Hematopoietic multipotent progenitor cell treated with erythropoietin and hydrocortisone succinate and interleukin-3 and kit ligand, for 4 days (in vitro differentiated cells): ENCODE data around the gene CREB3L4.
A peak's percentile ranks its signal among the peaks of the same experiment; 100 is the strongest.
"Not testable (repeated sequence)": the region's sequence is repeated elsewhere in the genome, so short reads cannot be mapped to it uniquely, and the experiment has no call there.

Experiments used
- DNase-seq: peaks from one replicate; pipeline ENCODE4 v3.0.0-alpha.2; 2015

The CREB3L4 gene

DNA sequence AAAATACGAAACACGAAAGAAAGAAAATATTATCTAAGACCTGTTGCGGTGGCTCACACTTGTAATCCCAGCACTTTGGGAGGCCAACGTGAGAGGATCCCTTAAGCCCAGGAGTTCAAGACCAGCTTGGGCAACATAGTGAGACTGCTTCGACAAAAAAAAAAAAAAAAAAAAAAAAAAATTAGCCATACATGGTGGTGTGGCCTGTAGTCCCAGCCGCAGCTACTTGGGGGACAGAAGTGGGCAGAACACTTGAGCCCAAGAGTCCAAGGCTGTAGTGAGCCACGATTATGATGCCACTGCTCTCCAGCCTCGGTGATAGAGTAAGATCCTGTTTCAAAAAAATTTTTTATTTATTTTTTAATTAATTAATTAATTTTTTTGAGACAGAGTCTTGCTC is 19.9 kb downstream of the CREB3L4 start:
- no peak for DNase-seq

DNA sequence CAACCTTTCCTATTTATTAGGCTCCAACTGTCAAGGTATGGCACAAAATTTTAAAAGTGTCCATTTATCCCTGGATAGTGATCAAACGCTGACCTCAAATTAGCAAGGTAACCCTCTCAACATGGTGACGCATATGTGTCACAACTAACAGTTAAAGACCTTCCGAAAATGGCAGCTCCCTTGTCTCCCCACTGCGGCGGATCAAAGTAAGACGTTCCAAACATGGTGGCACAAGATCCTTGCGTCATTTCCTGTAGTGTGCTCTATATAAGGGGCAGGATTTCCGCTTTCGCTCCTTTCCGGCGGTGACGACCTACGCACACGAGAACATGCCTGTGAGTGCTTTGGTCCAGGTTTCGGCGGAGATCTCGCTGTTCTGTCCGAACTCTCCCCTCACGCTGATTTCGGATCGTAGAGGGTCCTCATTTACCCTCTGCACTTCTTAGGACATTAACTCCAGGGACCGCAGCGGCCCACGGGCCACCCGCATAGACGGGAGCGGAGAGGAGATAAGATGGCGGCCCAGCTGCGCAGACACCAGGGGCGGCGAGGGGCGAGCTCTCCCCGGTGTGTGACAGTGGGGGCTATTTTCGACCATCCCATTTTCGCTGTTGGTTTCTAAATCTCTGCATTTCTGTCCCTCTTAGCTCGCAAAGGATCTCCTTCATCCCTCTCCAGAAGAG is 22.9 kb downstream of the CREB3L4 start, which contains the start of gene RPS27:
Gene RPS27, plus strand, starts transcription at position 295 of the 683 bp plus-strand sequence. Its CDS starts 35 bp downstream, at position 330.
- peak; percentile 99 for DNase-seq

DNA sequence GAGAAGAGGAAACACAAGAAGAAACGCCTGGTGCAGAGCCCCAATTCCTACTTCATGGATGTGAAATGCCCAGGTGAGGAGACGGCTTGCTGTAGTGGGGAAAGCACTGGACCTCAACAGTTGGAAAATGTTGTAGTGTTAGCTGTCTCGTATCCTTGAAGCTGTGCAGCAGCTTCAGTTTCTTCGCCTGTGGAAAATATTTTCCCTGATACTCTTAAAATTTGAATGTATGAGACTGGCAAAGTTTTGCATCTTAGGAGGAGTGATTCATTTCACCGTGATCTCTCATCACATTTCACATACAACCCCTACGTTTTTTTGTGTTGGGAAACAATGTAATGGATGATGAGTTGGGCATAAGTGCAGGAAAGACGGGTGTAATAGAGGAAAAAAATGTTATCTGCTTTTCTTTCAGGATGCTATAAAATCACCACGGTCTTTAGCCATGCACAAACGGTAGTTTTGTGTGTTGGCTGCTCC is 23.5 kb downstream of the CREB3L4 start:
- no peak for DNase-seq

DNA sequence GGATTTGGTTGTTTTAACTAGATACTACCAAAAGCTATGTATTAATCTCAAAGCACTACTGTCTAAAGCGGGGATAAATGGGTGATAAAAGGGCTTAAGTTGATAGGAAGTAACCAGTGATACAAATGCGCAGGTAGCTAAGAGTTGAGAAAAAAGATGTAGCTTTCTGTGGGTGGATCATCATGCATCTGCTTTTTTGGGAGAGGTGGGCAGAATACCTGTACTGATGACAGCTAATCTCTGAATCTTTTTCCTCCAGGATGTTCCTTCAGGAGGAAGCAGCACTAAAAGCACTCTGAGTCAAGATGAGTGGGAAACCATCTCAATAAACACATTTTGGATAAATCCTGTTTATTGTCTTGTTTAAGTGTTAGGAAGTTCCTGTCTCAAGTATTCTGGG is 24.1 kb downstream of the CREB3L4 start:
- DNase-seq = no peak

DNA sequence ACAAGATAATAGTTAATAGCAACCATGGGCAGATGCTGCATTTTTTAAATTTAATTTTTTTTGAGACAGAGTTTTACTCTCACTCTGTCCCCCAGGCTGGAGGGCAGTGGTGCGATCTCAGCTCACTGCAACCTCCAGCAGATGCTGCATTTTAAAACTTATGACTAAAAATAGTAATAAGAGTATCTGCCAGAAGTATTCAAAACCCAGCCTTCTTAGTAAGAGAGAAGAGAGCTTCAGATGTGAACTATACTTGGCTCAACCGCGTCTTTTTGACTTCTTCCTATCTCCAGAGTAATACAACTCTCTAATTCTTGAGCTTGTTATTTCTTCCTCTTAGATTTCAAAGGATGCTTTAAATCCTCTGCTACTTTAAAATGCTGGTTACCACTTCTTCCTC is 27.5 kb downstream of the CREB3L4 start:
- DNase-seq = no peak

DNA sequence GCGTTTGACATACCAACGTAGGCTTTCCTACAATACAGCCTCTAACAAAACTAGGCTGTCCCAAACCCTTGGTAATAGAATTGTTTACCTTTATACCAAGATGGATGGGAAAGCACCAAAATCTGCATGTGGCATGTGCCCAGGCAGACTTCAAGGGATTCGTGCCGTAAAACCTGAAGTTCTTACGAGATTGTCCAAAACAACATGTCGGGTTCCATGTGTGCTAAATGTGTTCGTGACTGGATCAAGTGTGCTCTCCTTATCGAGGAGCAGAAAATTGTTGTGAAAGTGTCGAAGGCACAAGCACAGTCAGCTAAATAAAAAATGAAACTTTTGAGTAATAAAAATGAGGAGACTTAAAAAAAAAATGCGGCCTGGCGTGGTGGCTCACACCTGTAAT is 27.9 kb downstream of the CREB3L4 start:
- DNase-seq = no peak

DNA sequence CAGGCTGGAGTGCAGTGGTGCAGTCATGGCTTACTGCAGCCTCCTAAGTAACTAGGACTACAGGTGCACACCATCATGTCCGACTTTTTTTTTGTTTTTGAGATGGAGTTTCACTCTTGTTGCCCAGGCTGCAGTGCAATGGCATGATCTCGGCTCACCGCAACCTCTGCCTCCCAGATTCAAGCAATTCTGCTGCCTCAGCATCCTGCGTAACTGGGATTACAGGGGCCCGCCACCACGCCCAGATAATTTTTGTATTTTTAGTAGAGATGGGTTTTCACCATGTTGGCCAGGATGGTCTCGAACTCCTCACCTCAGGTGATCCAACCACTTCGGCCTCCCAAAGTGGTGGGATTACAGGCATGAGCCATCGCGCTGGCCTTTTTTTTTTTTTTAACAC is 29.2 kb downstream of the CREB3L4 start:
- not testable (repeated sequence) for DNase-seq

DNA sequence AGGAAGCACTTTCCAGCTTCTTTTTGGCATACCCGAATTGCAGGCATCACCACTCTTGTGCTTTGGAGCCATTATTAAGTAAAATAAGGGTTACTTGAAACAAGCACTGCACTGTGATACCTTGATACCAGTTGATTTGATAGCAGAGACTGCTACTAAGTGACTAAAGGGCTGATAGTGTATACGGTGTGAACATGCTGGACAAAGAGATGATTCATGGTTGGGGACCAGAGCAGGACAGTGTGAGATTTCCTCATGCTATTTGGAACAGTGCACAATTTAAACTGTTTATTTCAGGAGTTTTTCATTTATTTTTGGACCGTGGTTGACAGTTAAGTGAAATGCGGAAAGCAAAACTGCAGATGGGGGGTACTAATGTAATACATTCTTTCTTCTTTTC is 32.7 kb downstream of the CREB3L4 start:
- DNase-seq = no peak

DNA sequence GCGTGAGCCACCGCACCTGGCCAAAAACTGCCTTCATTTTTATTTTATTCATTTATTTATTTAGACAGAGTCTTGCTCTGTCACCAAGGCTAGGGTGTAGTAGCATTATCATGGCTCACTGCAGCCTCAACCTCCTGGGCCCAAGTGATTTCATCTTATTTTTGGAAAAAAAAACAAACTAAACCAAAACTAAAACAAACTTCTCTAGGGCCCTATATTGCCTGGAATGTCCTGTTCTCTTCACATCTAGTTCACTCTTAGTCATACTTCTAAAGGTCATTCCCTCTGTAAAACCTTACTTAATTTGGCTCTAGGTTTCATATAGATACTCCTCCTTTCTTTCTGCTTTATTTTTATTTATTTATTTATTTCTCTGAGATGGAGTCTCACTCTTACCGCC is 38.4 kb downstream of the CREB3L4 start:
- DNase-seq = no peak

DNA sequence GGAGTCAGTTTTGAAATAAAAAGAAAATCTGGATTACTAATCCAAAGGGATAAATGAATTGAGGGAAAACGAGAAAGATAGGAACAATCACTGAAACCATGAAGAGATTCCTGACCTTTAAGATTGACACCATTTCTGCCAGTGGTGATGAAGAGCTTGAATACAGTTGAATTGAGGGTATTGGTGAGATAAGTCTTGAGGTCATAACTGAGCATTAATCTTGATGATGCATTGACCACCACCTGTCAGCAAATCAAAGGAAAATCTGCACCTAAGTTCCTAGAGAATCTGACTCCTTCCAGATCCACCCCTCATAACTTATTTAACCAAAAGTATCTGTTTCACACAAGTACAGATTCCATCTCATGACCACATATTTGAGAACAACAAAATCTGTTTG is 44.4 kb downstream of the CREB3L4 start:
- DNase-seq = no peak

DNA sequence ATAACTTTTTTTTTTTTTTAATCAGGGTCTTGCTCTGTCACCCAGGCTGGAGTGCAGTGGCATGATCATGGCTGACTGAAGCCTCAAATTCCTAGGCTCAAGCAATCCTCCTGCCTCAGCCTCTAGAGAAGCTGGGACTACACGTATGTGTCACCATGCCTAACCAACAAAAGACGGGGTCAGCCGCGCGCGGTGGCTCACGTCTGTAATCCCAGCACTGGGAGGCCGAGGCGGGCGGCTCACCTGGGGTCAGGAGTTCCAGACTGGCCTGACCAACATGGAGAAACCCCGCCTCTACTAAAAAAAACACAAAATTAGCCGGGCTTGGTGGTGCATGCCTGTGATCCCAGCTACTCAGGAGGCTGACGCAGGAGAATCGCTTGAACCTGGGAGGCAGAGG is 44.8 kb downstream of the CREB3L4 start:
- not testable (repeated sequence) for DNase-seq

DNA sequence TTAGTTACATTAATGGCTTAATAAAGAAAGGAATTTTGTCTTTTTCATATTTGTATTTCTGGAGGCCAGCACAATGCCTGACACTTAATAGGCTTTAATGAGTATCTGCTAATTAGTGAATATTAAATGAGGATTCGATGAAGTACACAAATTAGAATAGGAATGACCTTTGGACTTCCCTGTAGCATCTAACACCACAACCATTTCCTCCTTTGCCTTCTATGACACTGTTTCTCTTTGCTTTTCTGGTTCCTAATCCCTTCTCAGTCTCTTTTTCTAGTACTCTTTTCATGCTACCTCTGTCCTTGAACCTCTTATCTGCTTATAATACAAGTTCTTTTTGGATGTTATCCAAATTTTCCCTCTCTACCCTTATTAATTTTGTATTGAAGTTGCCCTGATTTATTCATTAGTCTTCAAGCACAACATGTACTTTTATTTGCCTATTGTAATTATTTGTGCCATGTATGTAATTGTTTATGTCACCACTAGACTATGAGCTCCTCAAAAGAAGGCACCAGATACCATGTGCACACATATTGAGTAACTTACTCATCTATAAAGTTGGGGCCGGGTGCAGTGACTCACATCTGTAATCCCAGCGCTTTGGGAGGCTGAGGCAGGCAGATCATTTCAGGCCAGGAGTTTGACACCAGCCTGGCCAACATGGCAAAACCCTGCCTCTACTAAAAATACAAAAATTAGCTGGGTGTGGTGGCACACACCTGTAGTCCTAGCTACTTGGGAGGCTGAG is 46.6 kb downstream of the CREB3L4 start:
- DNase-seq = no peak

DNA sequence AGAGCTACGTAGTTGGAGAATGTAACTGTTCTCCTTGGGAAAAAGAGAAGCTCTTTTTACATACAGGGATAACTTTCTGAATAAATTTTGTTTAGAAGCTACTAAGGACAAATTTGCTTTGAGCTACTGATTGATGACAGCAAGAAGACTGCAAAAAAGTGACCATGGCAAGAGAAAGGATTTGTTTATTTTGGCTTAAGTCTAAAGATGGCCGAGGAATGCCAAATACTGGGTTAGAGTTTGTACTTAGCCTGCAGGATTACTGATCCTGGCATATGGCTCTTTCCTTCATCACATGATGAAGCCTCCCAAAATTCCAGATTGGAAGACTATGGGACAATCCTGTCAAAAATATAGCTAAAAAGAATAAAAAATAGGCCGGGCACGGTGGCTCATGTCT is 51.6 kb downstream of the CREB3L4 start:
- DNase-seq = no peak

DNA sequence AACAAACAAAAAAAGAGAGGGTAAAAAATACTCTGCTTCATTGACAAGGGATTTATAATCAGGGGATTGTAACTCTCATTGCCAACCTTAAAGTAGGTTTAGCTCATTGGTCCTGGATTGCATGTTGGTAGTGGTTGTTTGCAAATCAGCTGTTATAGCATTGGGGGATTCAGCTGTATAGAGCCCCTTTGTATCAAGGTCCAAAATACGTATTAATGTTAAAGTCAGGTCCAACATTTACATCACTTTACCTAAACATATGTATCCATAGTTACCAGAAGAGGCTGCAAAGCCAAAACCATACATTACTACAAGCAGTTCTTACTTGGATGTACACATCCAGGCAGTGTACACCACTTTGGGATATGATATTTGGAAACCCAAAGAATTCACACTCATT is 52.2 kb downstream of the CREB3L4 start:
- DNase-seq = no peak
